HCT116 (cell line): ENCODE measurements around the gene PTCHD4. TPM values are rescaled to one million over a fixed set of nuclear protein-coding genes. Genes with fewer than 3 reads are reported as not detected.
A peak's percentile ranks its signal among the peaks of the same experiment; 100 is the strongest.

Source experiments
- ATAC-seq: fragments of 200-7000 bp; cut with Tn5 transposase; 2 replicates; pipeline ENCODE4 v1.9.1; 2020; ENCODE audit warnings: mild to moderate bottlenecking, moderate library complexity
- BruUV-seq: library from RNA; stranded (reverse); fragments of 400-500 nt; replicated peaks from 2 replicates; lab custom pipeline; 2021; lab: Mats Ljungman, UMichigan
- CTCF ChIA-PET: fragments of 300-600 bp; sonication (Branson Sonifier 250); formaldehyde crosslinking; loops from one replicate; lab custom pipeline; 2021; ENCODE audit warnings: antibody characterized with exemption; lab: Charles Lee
- POLR2A ChIA-PET: fragments of 300-600, 350-600 bp; sonication (Branson Sonifier 250); formaldehyde crosslinking; loops from one replicate; lab custom pipeline; 2021; ENCODE audit warnings: antibody characterized with exemption; lab: Charles Lee
- RAD21 ChIA-PET, 2 experiments: fragments of 300-600 bp; sonication (Branson Sonifier 250); formaldehyde crosslinking; loops; one replicate each; lab custom pipeline; 2023; ENCODE audit warnings: low total read pairs in 2 of 2; ENCODE audit not compliant: uncharacterized antibody in 2 of 2, unreplicated experiment in 2 of 2, low non-redundant PET in 1 of 2; lab: Charles Lee
- DNase-seq: peaks from one replicate; pipeline ENCODE4 v3.0.0-alpha.2; 2010; ENCODE audit warnings: low read depth, low spot score
- H2AFZ ChIP-seq: fragments of 200-600 bp; shearing (Covaris generic), sonication (generic); 2 replicates; pipeline ENCODE4 v1.6.1; 2017; ENCODE audit warnings: low read depth, mixed run types, mixed read lengths, antibody characterized with exemption, low read length; ENCODE audit not compliant: poor library complexity, severe bottlenecking
- H3K27ac ChIP-seq: 2 replicates; pipeline ENCODE4 v1.5.1; 2012; ENCODE audit warnings: low read depth, low read length
- H3K27me3 ChIP-seq: fragments of 200-600 bp; sonication (generic); 2 replicates; pipeline ENCODE4 v1.6.1; 2016; ENCODE audit warnings: mixed run types, low read length, mixed read lengths; ENCODE audit not compliant: insufficient read depth
- H3K36me3 ChIP-seq, 2 experiments: fragments of 200-500 bp in 1 of 2; fragments of 200-600 bp in 1 of 2; sonication (Bioruptor generic) in 1 of 2; sonication (generic) in 1 of 2; 2 replicates each; pipeline versions ENCODE4 v1.5.1 to v1.6.1; 2014 to 2016; ENCODE audit warnings: low read length in 2 of 2, inconsistent platforms in 1 of 2, mixed read lengths in 1 of 2, mixed run types in 1 of 2; ENCODE audit not compliant: insufficient read depth in 2 of 2, control insufficient read depth in 1 of 2
- H3K4me1 ChIP-seq, 2 experiments: fragments of 200-600 bp in 1 of 2; sonication (generic) in 1 of 2; 2 replicates each; pipeline versions ENCODE4 v1.5.1 to v1.6.1; 2012 to 2017; ENCODE audit warnings: low read length in 2 of 2, inconsistent platforms in 1 of 2, mild to moderate bottlenecking in 1 of 2, mixed read lengths in 1 of 2, mixed run types in 1 of 2, moderate library complexity in 1 of 2; ENCODE audit not compliant: insufficient read depth in 2 of 2, control insufficient read depth in 1 of 2
- H3K4me2 ChIP-seq: fragments of 200-600 bp; sonication (generic); 2 replicates; pipeline ENCODE4 v1.6.1; 2017; ENCODE audit warnings: mixed run types, low read length, mixed read lengths
- H3K4me3 ChIP-seq, 2 experiments: fragments of 200-600 bp in 1 of 2; sonication (generic) in 1 of 2; replicated peaks in 1 of 2; 2 replicates each; pipeline ENCODE4 v1.5.1; 2011 to 2016; ENCODE audit warnings: low read length in 2 of 2, control low read depth in 1 of 2, low read depth in 1 of 2, mild to moderate bottlenecking in 1 of 2, mixed read lengths in 1 of 2, mixed run types in 1 of 2
- H3K79me2 ChIP-seq: fragments of 200-600 bp; sonication (generic); 2 replicates; pipeline ENCODE4 v1.6.1; 2017; ENCODE audit warnings: mild to moderate bottlenecking, mixed run types, low read length, moderate library complexity, mixed read lengths; ENCODE audit not compliant: insufficient read depth
- H3K9ac ChIP-seq: fragments of 200-600 bp; sonication (generic); 2 replicates; pipeline ENCODE4 v1.6.1; 2016; ENCODE audit warnings: low read length, mixed read lengths
- H3K9me2 ChIP-seq: fragments of 200-600 bp; sonication (generic), shearing (Covaris generic); 2 replicates; pipeline ENCODE4 v1.6.1; 2017; ENCODE audit warnings: mixed run types, mild to moderate bottlenecking, moderate library complexity; ENCODE audit not compliant: insufficient read depth
- H3K9me3 ChIP-seq, 2 experiments: fragments of 200-500 bp in 1 of 2; fragments of 200-600 bp in 1 of 2; sonication (Bioruptor generic) in 1 of 2; sonication (generic) in 1 of 2; 2 replicates each; pipeline ENCODE4 v1.6.1; 2014 to 2017; ENCODE audit warnings: low read length in 2 of 2, mixed read lengths in 2 of 2, inconsistent platforms in 1 of 2, low read depth in 1 of 2, mild to moderate bottlenecking in 1 of 2, mixed run types in 1 of 2, moderate library complexity in 1 of 2; ENCODE audit not compliant: control insufficient read depth in 1 of 2, insufficient read depth in 1 of 2
- H4K20me1 ChIP-seq: fragments of 200-600 bp; sonication (generic), shearing (Covaris generic); 2 replicates; pipeline ENCODE4 v1.6.1; 2017; ENCODE audit warnings: mixed run types, mild to moderate bottlenecking, moderate library complexity; ENCODE audit not compliant: insufficient read depth
- CBX3 ChIP-seq: IDR thresholded peaks from 2 replicates; pipeline ENCODE4 v1.6.1; 2012; ENCODE audit warnings: low read depth
- CEBPB ChIP-seq: IDR thresholded peaks from 2 replicates; pipeline ENCODE4 v1.6.1; 2012; ENCODE audit warnings: low read depth
- ELF1 ChIP-seq: IDR thresholded peaks from 2 replicates; pipeline ENCODE4 v1.6.1; 2012; ENCODE audit warnings: low read depth, borderline replicate concordance
- EZH2phosphoT487 ChIP-seq: fragments of 200-600 bp; IDR thresholded peaks from 2 replicates; pipeline ENCODE4 v1.6.1; 2018; ENCODE audit warnings: antibody characterized with exemption, borderline replicate concordance
- JUND ChIP-seq: IDR thresholded peaks from 2 replicates; pipeline ENCODE4 v1.6.1; 2012
- POLR2AphosphoS5 ChIP-seq: IDR thresholded peaks from 2 replicates; pipeline ENCODE4 v1.6.1; 2011; ENCODE audit warnings: mild to moderate bottlenecking, low read depth, low read length, moderate library complexity
- RAD21 ChIP-seq: IDR thresholded peaks from 2 replicates; pipeline ENCODE4 v1.6.1; 2012; ENCODE audit warnings: low read depth, mild to moderate bottlenecking
- SIN3A ChIP-seq: IDR thresholded peaks from 2 replicates; pipeline ENCODE4 v1.6.1; 2012; ENCODE audit warnings: low read depth
- SP1 ChIP-seq: IDR thresholded peaks from 2 replicates; pipeline ENCODE4 v1.6.1; 2012; ENCODE audit warnings: low read depth
- SRF ChIP-seq: IDR thresholded peaks from 2 replicates; pipeline ENCODE4 v1.6.1; 2012; ENCODE audit warnings: low read depth
- TCF7L2 ChIP-seq: IDR thresholded peaks from 2 replicates; pipeline ENCODE4 v1.7.0; 2011; ENCODE audit warnings: borderline replicate concordance, inconsistent platforms; ENCODE audit not compliant: insufficient read depth, insufficient read length; ENCODE audit errors: extremely low read depth
- ZFX ChIP-seq: fragments of 450-650 bp; IDR thresholded peaks from 2 replicates; pipeline ENCODE4 v1.6.1; 2017
- ZNF274 ChIP-seq: fragments of 200-500 bp; sonication (Bioruptor generic); IDR thresholded peaks from 2 replicates; pipeline ENCODE4 v1.6.1; 2014; ENCODE audit warnings: mild to moderate bottlenecking, low read depth, low read length, inconsistent platforms
- intact Hi-C: fragments of 100-400 bp; cut with micrococcal nuclease; formaldehyde crosslinking; loops from 2 replicates; pipeline ENCODE4 v1.10.0; 2022
- total RNA-seq: library from RNA; stranded (reverse); gene quantifications from one replicate; pipeline ENCODE4 v1.2.1, GENCODE V29; 2021; ENCODE audit not compliant: unreplicated experiment
- TF ChIP-seq, protein P1 (sequence below): IDR thresholded peaks from 2 replicates; pipeline ENCODE4 v1.6.1; 2012
- TF ChIP-seq, protein P2 (sequence below), 3 experiments: fragments of 200-600 bp in 1 of 3; sonication (generic) in 1 of 3; IDR thresholded peaks in 2 of 3; conservative IDR thresholded peaks in 1 of 3; 2 replicates each; pipeline ENCODE4 v1.5.1; 2012 to 2017; ENCODE audit warnings: low read depth in 2 of 3, low read length in 2 of 3, antibody characterized with exemption in 1 of 3, borderline replicate concordance in 1 of 3, control low read depth in 1 of 3, mild to moderate bottlenecking in 1 of 3, mixed read lengths in 1 of 3, mixed run types in 1 of 3, moderate library complexity in 1 of 3; ENCODE audit not compliant: insufficient read depth in 1 of 3
- TF ChIP-seq, protein P3 (sequence below): IDR thresholded peaks from 2 replicates; pipeline ENCODE4 v1.6.1; 2012; ENCODE audit warnings: low read depth

PTCHD4 gene
- total RNA-seq, 1 experiment from 2014 or later, result 1.1 TPM

DNA sequence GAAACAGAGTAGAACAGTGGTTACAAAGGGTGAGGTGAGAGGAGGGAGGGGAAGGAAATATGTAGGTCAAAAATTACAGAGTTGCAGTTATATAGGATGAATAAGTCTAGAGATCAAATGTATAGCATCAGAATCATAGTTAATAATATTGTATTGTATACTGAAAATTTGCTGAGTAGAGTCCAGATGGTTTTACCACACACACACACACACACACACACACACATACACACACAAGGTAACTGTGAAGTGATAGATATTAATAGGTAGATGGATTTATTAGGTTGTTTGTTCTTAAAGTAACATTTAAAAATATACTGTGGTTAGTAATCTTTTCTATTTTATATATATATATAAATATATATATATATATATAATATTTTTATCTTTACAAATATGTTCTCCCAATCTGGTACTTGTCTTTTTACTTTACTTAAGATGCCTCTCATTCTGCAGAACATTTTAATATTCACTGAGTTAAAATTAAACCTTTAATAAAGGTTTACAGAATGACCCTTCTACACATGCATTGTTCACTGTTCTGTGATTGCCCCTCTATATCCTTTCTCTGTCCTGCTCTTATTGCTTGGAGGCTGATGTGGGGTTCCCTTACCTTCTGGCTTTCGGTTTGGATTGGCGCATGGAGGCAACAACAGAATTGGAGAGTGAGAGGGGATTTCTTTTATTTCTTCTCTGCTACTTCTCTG lies 408 bp downstream of the PTCHD4 start:
- Histone ChIP-seq H3K4me3 (peak overlapping the region in 1 of 2 experiments; percentile 21; a peak in 1 of 4 replicates), H4K20me1 (no peaks in the 10 kb centered on the region), H3K36me3 (no peaks in the 10 kb centered on the region), H3K4me1 (peaks cover 8 to 15% of the 10 kb centered on the region in 2 experiments; a peak in 2 of 4 replicates), H3K27ac (peak overlapping the region; percentile 47), H2AFZ (peak overlapping the region; percentile 92), H3K9me3 (no peaks in the 10 kb centered on the region), H3K4me2 (peak overlapping the region; percentile 54), H3K27me3 (no peaks in the 10 kb centered on the region), H3K9me2 (no peaks in the 10 kb centered on the region), H3K79me2 (no peaks in the 10 kb centered on the region), H3K9ac (no peak overlapping the region)
- TF ChIP-seq ZNF274 (no peak), RAD21 (no peak), ELF1 (no peak), SRF (no peak), JUND (no peak), SIN3A (no peak), POLR2AphosphoS5 (no peak), TCF7L2 (no peak), SP1 (no peak), EZH2phosphoT487 (no peak), CEBPB (no peak), CBX3 (no peak), ZFX (no peak)
- TF ChIP-seq, protein P1, sequence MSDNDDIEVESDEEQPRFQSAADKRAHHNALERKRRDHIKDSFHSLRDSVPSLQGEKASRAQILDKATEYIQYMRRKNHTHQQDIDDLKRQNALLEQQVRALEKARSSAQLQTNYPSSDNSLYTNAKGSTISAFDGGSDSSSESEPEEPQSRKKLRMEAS, result no peak
- TF ChIP-seq, protein P2, sequence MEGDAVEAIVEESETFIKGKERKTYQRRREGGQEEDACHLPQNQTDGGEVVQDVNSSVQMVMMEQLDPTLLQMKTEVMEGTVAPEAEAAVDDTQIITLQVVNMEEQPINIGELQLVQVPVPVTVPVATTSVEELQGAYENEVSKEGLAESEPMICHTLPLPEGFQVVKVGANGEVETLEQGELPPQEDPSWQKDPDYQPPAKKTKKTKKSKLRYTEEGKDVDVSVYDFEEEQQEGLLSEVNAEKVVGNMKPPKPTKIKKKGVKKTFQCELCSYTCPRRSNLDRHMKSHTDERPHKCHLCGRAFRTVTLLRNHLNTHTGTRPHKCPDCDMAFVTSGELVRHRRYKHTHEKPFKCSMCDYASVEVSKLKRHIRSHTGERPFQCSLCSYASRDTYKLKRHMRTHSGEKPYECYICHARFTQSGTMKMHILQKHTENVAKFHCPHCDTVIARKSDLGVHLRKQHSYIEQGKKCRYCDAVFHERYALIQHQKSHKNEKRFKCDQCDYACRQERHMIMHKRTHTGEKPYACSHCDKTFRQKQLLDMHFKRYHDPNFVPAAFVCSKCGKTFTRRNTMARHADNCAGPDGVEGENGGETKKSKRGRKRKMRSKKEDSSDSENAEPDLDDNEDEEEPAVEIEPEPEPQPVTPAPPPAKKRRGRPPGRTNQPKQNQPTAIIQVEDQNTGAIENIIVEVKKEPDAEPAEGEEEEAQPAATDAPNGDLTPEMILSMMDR (IDR thresholded peaks at IDR 0.05 in 2 of 3, conservative IDR thresholded peaks at IDR 0.05 in 1 of 3; ENCODE audit: borderline replicate concordance in 1 of 3, insufficient read depth in 1 of 3, low read depth in 2 of 3, low read length in 2 of 3), result no peak
- TF ChIP-seq, protein P3, sequence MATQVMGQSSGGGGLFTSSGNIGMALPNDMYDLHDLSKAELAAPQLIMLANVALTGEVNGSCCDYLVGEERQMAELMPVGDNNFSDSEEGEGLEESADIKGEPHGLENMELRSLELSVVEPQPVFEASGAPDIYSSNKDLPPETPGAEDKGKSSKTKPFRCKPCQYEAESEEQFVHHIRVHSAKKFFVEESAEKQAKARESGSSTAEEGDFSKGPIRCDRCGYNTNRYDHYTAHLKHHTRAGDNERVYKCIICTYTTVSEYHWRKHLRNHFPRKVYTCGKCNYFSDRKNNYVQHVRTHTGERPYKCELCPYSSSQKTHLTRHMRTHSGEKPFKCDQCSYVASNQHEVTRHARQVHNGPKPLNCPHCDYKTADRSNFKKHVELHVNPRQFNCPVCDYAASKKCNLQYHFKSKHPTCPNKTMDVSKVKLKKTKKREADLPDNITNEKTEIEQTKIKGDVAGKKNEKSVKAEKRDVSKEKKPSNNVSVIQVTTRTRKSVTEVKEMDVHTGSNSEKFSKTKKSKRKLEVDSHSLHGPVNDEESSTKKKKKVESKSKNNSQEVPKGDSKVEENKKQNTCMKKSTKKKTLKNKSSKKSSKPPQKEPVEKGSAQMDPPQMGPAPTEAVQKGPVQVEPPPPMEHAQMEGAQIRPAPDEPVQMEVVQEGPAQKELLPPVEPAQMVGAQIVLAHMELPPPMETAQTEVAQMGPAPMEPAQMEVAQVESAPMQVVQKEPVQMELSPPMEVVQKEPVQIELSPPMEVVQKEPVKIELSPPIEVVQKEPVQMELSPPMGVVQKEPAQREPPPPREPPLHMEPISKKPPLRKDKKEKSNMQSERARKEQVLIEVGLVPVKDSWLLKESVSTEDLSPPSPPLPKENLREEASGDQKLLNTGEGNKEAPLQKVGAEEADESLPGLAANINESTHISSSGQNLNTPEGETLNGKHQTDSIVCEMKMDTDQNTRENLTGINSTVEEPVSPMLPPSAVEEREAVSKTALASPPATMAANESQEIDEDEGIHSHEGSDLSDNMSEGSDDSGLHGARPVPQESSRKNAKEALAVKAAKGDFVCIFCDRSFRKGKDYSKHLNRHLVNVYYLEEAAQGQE, result no peak
- intact Hi-C loops, result no loop called here
- DNase-seq (no peak), ATAC-seq (peak; percentile 38)
- ChIA-PET RAD21 (no interaction called here), POLR2A (no interaction called here), CTCF (no interaction called here)
- no TSS peak for BruUV-seq
